ENCODE data around the gene ALK. TPM values are rescaled to one million over a fixed set of nuclear protein-coding genes. Genes with fewer than 3 reads are reported as not detected.
"Not testable (repeated sequence)": the region's sequence is repeated elsewhere in the genome, so short reads cannot be mapped to it uniquely, and the experiment has no call there.

The ALK gene
- total RNA-seq, 1 donor from 2014 or later = 1.1 TPM

DNA sequence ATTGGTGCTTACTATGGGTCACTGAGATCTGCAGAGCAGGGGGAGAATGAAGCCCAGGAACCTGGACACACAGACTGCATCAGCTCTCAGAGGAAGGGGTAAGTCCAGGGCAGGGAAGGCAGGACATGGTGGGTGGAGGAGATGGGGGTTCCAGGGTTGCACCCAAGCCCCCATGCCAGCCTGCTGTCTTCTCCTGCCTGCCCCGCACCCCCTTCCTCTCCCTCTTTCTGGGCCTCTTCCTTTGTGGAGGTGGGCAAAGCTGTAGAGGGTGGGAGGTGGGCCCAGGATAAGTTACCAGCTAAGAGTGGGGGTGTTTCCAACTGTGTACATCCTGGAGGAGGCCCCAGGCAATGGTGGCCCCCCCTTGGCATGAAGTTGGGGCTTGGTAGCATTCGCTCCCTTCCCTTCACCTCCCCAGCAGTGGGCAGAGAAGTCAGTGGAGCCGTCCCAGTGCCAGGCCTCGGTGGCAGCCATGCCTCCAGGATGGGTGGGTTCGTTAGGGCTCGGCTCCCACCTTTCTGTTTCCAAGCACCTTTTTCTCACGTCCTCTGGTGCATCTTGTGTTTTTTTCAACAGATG is 674.0 kb downstream of the ALK start:
- TF ChIP-seq CTCF (IDR thresholded peaks at IDR 0.05) = no peak
- H3K4me3 ChIP-seq = no peak overlapping the region
- no peaks in the 10 kb centered on the region for H3K4me1 ChIP-seq
- ATAC-seq (peak in 1 of 2 donors; percentile 32), DNase-seq (no peak)
- intact Hi-C loops (cut with DNase I) = no loop called here
- H3K9me3 ChIP-seq = no peaks in the 10 kb centered on the region
- H3K27me3 ChIP-seq (ENCODE audit: low read depth) = no peaks in the 10 kb centered on the region
- no peaks in the 10 kb centered on the region for H3K36me3 ChIP-seq
- H3K27ac ChIP-seq = no peak overlapping the region

GRCh38 chr2:29246383-29247300 is 674.7 kb downstream of the ALK start:
- no peaks in the 10 kb centered on the region for H3K27me3 ChIP-seq (ENCODE audit: low read depth)
- no peak overlapping the region for H3K27ac ChIP-seq
- intact Hi-C loops (cut with DNase I) = no loop called here
- TF ChIP-seq CTCF (IDR thresholded peaks at IDR 0.05) = no peak
- H3K4me3 ChIP-seq = no peak overlapping the region
- DNase-seq (no peak), ATAC-seq (peak; percentile 11 to 23)
- H3K36me3 ChIP-seq = no peaks in the 10 kb centered on the region
- H3K4me1 ChIP-seq = no peaks in the 10 kb centered on the region
- H3K9me3 ChIP-seq = no peaks in the 10 kb centered on the region

- Histone ChIP-seq H3K27me3 (ENCODE audit: low read depth) (no peaks in the 10 kb centered on the region), H3K4me3 (no peak overlapping the region), H3K4me1 (no peaks in the 10 kb centered on the region), H3K27ac (no peak overlapping the region), H3K36me3 (no peaks in the 10 kb centered on the region), H3K9me3 (no peaks in the 10 kb centered on the region)
- TF ChIP-seq CTCF (IDR thresholded peaks at IDR 0.05) = no peak
- ATAC-seq (peak in 1 of 2 donors; percentile 5), DNase-seq (no peak)
- intact Hi-C loops (cut with DNase I) = no loop called here
Measured at GRCh38 chr2:29245742-29246382, 675.5 kb downstream of the ALK start.

- intact Hi-C loops (cut with DNase I); H3K9me3 ChIP-seq; H3K27me3 ChIP-seq (ENCODE audit: low read depth); ATAC-seq; H3K27ac ChIP-seq; DNase-seq; H3K4me1 ChIP-seq; H3K4me3 ChIP-seq; H3K36me3 ChIP-seq: not testable (repeated sequence)
Measured at GRCh38 chr2:29245035-29245741, 676.2 kb downstream of the ALK start.

GRCh38 chr2:29242621-29243375 is 678.6 kb downstream of the ALK start:
- ATAC-seq (no peak), DNase-seq (no peak)
- H3K27me3 ChIP-seq (ENCODE audit: low read depth) = peaks cover 9% of the 10 kb centered on the region
- intact Hi-C loops (cut with DNase I) = no loop called here
- no peak overlapping the region for H3K4me3 ChIP-seq
- no peak overlapping the region for H3K27ac ChIP-seq
- H3K4me1 ChIP-seq = no peaks in the 10 kb centered on the region
- H3K36me3 ChIP-seq = no peaks in the 10 kb centered on the region
- no peaks in the 10 kb centered on the region for H3K9me3 ChIP-seq
- TF ChIP-seq CTCF (IDR thresholded peaks at IDR 0.05) = no peak
